ENCODE data around the gene KLHL26.
A peak's percentile ranks its signal among the peaks of the same experiment; 100 is the strongest.
"Not testable (repeated sequence)": the region's sequence is repeated elsewhere in the genome, so short reads cannot be mapped to it uniquely, and the experiment has no call there.

The KLHL26 gene

GRCh38 chr19:18636969-18637629 is at the start of gene KLHL26:
Gene KLHL26, plus strand, starts transcription at chr19:18637028. Its CDS starts 27 bp downstream, at chr19:18637055.
- no peak for DNase-seq

- no peak for DNase-seq
Measured at GRCh38 chr19:18587561-18587960, 49.3 kb upstream of the KLHL26 start.

GRCh38 chr19:18587962-18588610 is 48.7 kb upstream of the KLHL26 start:
- no peak for DNase-seq

- DNase-seq, result peak; percentile 92
Measured at GRCh38 chr19:18588611-18589379, 48.0 kb upstream of the KLHL26 start, which contains the start of gene REX1BD. Gene REX1BD, plus strand, starts transcription at chr19:18588798. Its CDS starts 4 bp downstream, at chr19:18588802.

GRCh38 chr19:18589380-18590272 is 47.2 kb upstream of the KLHL26 start:
- DNase-seq, result peak; percentile 67

- DNase-seq, result no peak
Measured at GRCh38 chr19:18590273-18591272, 46.3 kb upstream of the KLHL26 start.

- DNase-seq, result no peak
Measured at GRCh38 chr19:18591735-18592385, 45.0 kb upstream of the KLHL26 start.

GRCh38 chr19:18592732-18593131 is 44.1 kb upstream of the KLHL26 start:
- not testable (repeated sequence) for DNase-seq

GRCh38 chr19:18593367-18594095 is 43.3 kb upstream of the KLHL26 start:
- no peak for DNase-seq

GRCh38 chr19:18594096-18594823 is 42.6 kb upstream of the KLHL26 start:
- DNase-seq, result peak; percentile 79

- DNase-seq, result no peak
Measured at GRCh38 chr19:18594824-18595373, 41.9 kb upstream of the KLHL26 start.

GRCh38 chr19:18595475-18595874 is 41.4 kb upstream of the KLHL26 start:
- no peak for DNase-seq

- no peak for DNase-seq
Measured at GRCh38 chr19:18596752-18597157, 40.1 kb upstream of the KLHL26 start.

- DNase-seq, result no peak
Measured at GRCh38 chr19:18597809-18598660, 38.8 kb upstream of the KLHL26 start.

GRCh38 chr19:18599485-18599884 is 37.3 kb upstream of the KLHL26 start:
- no peak for DNase-seq

- DNase-seq, result not testable (repeated sequence)
Measured at GRCh38 chr19:18600692-18601397, 36.0 kb upstream of the KLHL26 start.

GRCh38 chr19:18601875-18602274 is 35.0 kb upstream of the KLHL26 start:
- no peak for DNase-seq

Data from stimulated activated CD4-positive, alpha-beta T cell treated with anti-CD3 and anti-CD28 coated beads, Interleukin-4, amount 100 ng/mL, for 1 hour (primary cell).